Nucleus accumbens (tissue), 56 donors: Measurements from ENCODE around the gene NTN5.
A peak's percentile ranks its signal among the peaks of the same experiment; 100 is the strongest.
"Not testable (repeated sequence)": the region's sequence is repeated elsewhere in the genome, so short reads cannot be mapped to it uniquely, and the experiment has no call there.

ENCODE experiments used
- DNase-seq, 56 donors: peaks; one replicate each; lab custom pipeline; 2025; lab: John Stamatoyannopoulos, UW

NTN5 gene

GRCh38 chr19:48672994-48673393 lies at the start of gene NTN5:
NTN5 (minus strand) TSS chr19:48673017; CDS start chr19:48670986, 2,031 bp downstream.
- DNase-seq = no peak

- DNase-seq = no peak
These were observed 49.4 kb upstream of the NTN5 start for GRCh38 chr19:48722196-48722708.

- DNase-seq = peak; percentile 84 to 100 (median 98)
These were observed 47.9 kb upstream of the NTN5 start for GRCh38 chr19:48720613-48721296.

GRCh38 chr19:48720251-48720612 lies 47.4 kb upstream of the NTN5 start:
- no peak for DNase-seq

- DNase-seq = no peak
These were observed 46.7 kb upstream of the NTN5 start, which contains the start of gene MAMSTR for GRCh38 chr19:48719263-48720171. MAMSTR (minus strand) TSS chr19:48719725; CDS start chr19:48719031, 694 bp downstream.

- no peak for DNase-seq
These were observed 46.0 kb upstream of the NTN5 start for GRCh38 chr19:48718711-48719231.

- DNase-seq = not testable (repeated sequence)
These were observed 45.3 kb upstream of the NTN5 start for GRCh38 chr19:48718106-48718505.

GRCh38 chr19:48716562-48717291 lies 43.9 kb upstream of the NTN5 start:
- peak in 48 of 56 donors; percentile 8 to 76 (median 44) for DNase-seq

- DNase-seq = no peak
These were observed 42.9 kb upstream of the NTN5 start for GRCh38 chr19:48715681-48716171.

GRCh38 chr19:48714759-48715675 lies 42.2 kb upstream of the NTN5 start:
- DNase-seq = peak in 3 of 56 donors; percentile 9 to 58 (median 16)

GRCh38 chr19:48713864-48714755 lies 41.3 kb upstream of the NTN5 start:
- peak; percentile 75 to 100 (median 99) for DNase-seq

- DNase-seq = peak in 13 of 56 donors; percentile 4 to 29 (median 13)
These were observed 40.4 kb upstream of the NTN5 start for GRCh38 chr19:48713041-48713863.

GRCh38 chr19:48711106-48711662 lies 38.4 kb upstream of the NTN5 start:
- DNase-seq = no peak

- no peak for DNase-seq
These were observed 35.7 kb upstream of the NTN5 start for GRCh38 chr19:48708471-48708870.

GRCh38 chr19:48705431-48705830 lies 32.6 kb upstream of the NTN5 start:
- DNase-seq = no peak

- DNase-seq = no peak
These were observed 30.5 kb upstream of the NTN5 start for GRCh38 chr19:48703316-48703715.

- DNase-seq = no peak
These were observed 29.9 kb upstream of the NTN5 start for GRCh38 chr19:48702701-48703100.
